DMS 273 (cell line): ENCODE measurements around the gene SORBS1.
A peak's percentile ranks its signal among the peaks of the same experiment; 100 is the strongest.

Experiments used
- DNase-seq: peaks from one replicate; lab custom pipeline; 2025; ENCODE audit not compliant: unreplicated experiment; lab: John Stamatoyannopoulos, UW

The SORBS1 gene

GRCh38 chr10:95414844-95415485, 146.2 kb downstream of the SORBS1 start:
- DNase-seq, result no peak

GRCh38 chr10:95414016-95414830, 146.9 kb downstream of the SORBS1 start:
- no peak for DNase-seq

GRCh38 chr10:95413588-95413987, 147.6 kb downstream of the SORBS1 start:
- DNase-seq, result no peak

GRCh38 chr10:95411635-95412034, 149.5 kb downstream of the SORBS1 start:
- no peak for DNase-seq

- no peak for DNase-seq
Observed at GRCh38 chr10:95408983-95409873, 151.9 kb downstream of the SORBS1 start.

GRCh38 chr10:95408148-95408960, 152.8 kb downstream of the SORBS1 start:
- peak; percentile 7 for DNase-seq

GRCh38 chr10:95407546-95407945, 153.6 kb downstream of the SORBS1 start:
- no peak for DNase-seq

- DNase-seq, result peak; percentile 70
Observed at GRCh38 chr10:95406651-95407280, 154.4 kb downstream of the SORBS1 start.

- no peak for DNase-seq
Observed at GRCh38 chr10:95405655-95406054, 155.5 kb downstream of the SORBS1 start.

GRCh38 chr10:95404864-95405263, 156.3 kb downstream of the SORBS1 start:
- no peak for DNase-seq

GRCh38 chr10:95404462-95404858, 156.7 kb downstream of the SORBS1 start:
- DNase-seq, result no peak

- DNase-seq, result no peak
Observed at GRCh38 chr10:95403700-95404461, 157.3 kb downstream of the SORBS1 start.

GRCh38 chr10:95401704-95402469, 159.3 kb downstream of the SORBS1 start:
- peak; percentile 47 for DNase-seq

- DNase-seq, result no peak
Observed at GRCh38 chr10:95400787-95401186, 160.4 kb downstream of the SORBS1 start.

GRCh38 chr10:95399183-95399582, 162.0 kb downstream of the SORBS1 start:
- DNase-seq, result no peak

GRCh38 chr10:95397747-95398146, 163.4 kb downstream of the SORBS1 start:
- DNase-seq, result no peak

GRCh38 chr10:95395947-95396449, 165.2 kb downstream of the SORBS1 start:
- peak; percentile 14 for DNase-seq

GRCh38 chr10:95394161-95394880, 166.8 kb downstream of the SORBS1 start:
- DNase-seq, result peak; percentile 56
